ENCODE data around the gene AGAP1. TPM values are rescaled to one million over a fixed set of nuclear protein-coding genes. Genes with fewer than 3 reads are reported as not detected.

AGAP1 gene
- total RNA-seq, 4 donors from 2014 or later: 5.3 to 30.6 (median 19.2) TPM

DNA sequence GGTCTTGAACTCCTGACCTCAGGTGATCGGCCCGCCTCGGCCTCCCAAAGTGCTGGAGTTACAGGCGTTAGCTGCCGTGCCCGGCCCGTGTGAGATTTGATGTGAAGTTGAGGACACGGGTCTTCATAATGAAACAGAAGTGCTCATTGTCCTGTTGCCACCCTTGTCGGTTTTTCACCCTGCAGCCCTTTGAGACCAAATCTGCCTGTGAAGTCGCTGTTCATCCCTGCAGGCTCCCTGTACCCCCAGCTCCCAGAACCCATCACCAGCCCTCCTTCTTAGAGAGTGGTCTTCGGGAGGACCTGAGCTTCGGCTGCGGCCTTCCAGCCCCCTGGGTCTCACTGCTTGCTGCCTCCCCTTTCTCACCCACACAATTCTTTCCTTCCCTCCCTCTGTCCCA is 349.1 kb downstream of the AGAP1 start:
- Histone ChIP-seq H3K4me1 (no peaks in the 10 kb centered on the region), H3K4me3 (no peak overlapping the region), H3K27me3 (no peaks in the 10 kb centered on the region), H3K27ac (no peak overlapping the region), H3K9me3 (no peaks in the 10 kb centered on the region), H3K36me3 (no peaks in the 10 kb centered on the region)
- intact Hi-C loops (cut with DNase I; ENCODE audit: low total_unique reads): no loop called here
- no peak for DNase-seq
- no peak for TF ChIP-seq CTCF (IDR thresholded peaks at IDR 0.05)
- no peak for TF ChIP-seq POLR2A (IDR thresholded peaks at IDR 0.05)

DNA sequence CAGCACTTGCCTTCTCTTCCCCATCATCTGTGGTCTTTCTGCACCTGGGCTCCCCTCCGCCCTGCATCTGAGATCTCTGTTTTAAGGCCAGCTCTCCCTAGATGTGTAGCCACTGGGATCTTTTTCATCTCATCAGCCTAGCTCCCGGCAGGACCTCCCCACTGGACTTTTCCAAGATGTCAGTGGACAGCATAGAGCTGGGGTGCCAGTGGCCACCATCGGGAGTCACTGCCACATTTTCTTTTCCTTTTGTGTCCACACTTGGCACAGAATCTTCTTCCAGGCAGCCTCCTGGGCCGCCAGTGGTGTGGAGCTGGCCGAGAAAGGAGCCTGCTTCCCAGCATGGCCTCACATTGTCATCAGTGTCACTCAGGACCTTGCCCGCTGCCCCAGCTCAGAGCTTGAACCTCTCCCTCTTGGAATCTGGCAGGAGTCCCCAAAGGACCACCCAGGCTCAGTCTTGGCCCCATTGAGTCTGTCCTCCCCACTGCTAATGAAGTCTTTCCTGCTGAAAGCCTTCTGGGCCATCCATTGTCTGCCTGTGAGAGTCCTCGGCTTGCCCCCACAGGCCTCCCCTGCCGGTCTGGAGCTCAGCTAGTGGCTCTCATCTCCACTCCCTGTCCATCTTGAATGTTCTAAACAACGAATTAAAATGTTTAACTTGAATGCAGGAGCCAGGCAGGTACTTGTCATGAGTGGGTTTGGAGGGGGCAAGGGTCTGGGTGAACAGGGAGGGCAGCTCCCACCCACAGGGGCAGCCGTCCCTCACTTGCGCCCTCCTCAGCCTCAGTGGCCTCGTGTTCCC is 349.9 kb downstream of the AGAP1 start:
- Histone ChIP-seq H3K36me3 (no peaks in the 10 kb centered on the region), H3K4me3 (no peak overlapping the region), H3K9me3 (no peaks in the 10 kb centered on the region), H3K27ac (no peak overlapping the region), H3K27me3 (no peaks in the 10 kb centered on the region), H3K4me1 (no peaks in the 10 kb centered on the region)
- TF ChIP-seq POLR2A (IDR thresholded peaks at IDR 0.05) (no peak), CTCF (IDR thresholded peaks at IDR 0.05) (no peak)
- intact Hi-C loops (cut with DNase I; ENCODE audit: low total_unique reads): no loop called here
- DNase-seq: no peak

GRCh38 chr2:235844561-235844960 is 350.7 kb downstream of the AGAP1 start:
- H3K4me3 ChIP-seq: no peak overlapping the region
- no peaks in the 10 kb centered on the region for H3K36me3 ChIP-seq
- no peaks in the 10 kb centered on the region for H3K27me3 ChIP-seq
- TF ChIP-seq CTCF (IDR thresholded peaks at IDR 0.05): no peak
- no peak for DNase-seq
- intact Hi-C loops (cut with DNase I; ENCODE audit: low total_unique reads): no loop called here
- no peaks in the 10 kb centered on the region for H3K4me1 ChIP-seq
- H3K27ac ChIP-seq: no peak overlapping the region
- no peaks in the 10 kb centered on the region for H3K9me3 ChIP-seq

DNA sequence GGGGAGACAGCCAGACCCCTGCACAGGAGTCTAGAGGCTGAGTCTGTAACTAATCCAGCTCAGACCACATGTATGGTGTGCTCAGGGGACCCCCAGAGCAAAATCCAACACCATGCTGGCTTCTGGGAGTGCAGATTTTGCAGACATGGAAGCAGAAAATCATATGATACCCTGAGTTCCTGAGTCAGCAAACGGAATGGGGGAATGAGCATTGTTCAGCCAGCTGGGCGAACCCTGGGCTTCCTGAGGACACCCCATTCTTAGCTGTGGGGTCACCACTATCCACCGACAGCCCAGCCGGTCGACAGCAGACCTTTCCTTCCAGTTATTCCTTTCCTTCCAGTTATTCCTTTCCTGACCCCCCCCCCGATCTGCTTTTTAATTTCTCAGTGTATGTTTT is 351.4 kb downstream of the AGAP1 start:
- Histone ChIP-seq H3K27ac (no peak overlapping the region), H3K4me3 (no peak overlapping the region), H3K36me3 (no peaks in the 10 kb centered on the region), H3K4me1 (no peaks in the 10 kb centered on the region), H3K27me3 (no peaks in the 10 kb centered on the region), H3K9me3 (no peaks in the 10 kb centered on the region)
- TF ChIP-seq POLR2A (IDR thresholded peaks at IDR 0.05) (no peak), CTCF (IDR thresholded peaks at IDR 0.05) (no peak)
- no peak for DNase-seq
- intact Hi-C loops (cut with DNase I; ENCODE audit: low total_unique reads): no loop called here

- DNase-seq: no peak
- Histone ChIP-seq H3K4me3 (no peak overlapping the region), H3K4me1 (no peaks in the 10 kb centered on the region), H3K27me3 (no peaks in the 10 kb centered on the region), H3K36me3 (no peaks in the 10 kb centered on the region), H3K27ac (no peak overlapping the region), H3K9me3 (no peaks in the 10 kb centered on the region)
- TF ChIP-seq CTCF (IDR thresholded peaks at IDR 0.05): no peak
- no peak for TF ChIP-seq POLR2A (IDR thresholded peaks at IDR 0.05)
- intact Hi-C loops (cut with DNase I; ENCODE audit: low total_unique reads): no loop called here
These were observed 353.7 kb downstream of the AGAP1 start for GRCh38 chr2:235847576-235847975.

All from uterus (tissue), 4 donors.